A673 (cell line): ENCODE data around the gene NAALADL2.

Source experiments
- CTCF ChIP-seq: fragments of 300-800, 200-600 bp; sonication (generic); conservative IDR thresholded peaks from 2 replicates; pipeline ENCODE4 v1.5.1; 2017; ENCODE audit warnings: low read depth, mild to moderate bottlenecking, antibody characterized with exemption, low read length, moderate library complexity, mixed read lengths
- EZH2 ChIP-seq: fragments of 200-600 bp; sonication (generic); IDR thresholded peaks from 2 replicates; pipeline ENCODE4 v1.6.1; 2017; ENCODE audit warnings: borderline replicate concordance, low read depth, mild to moderate bottlenecking, mixed read lengths, antibody characterized with exemption, low read length; ENCODE audit not compliant: poor library complexity, severe bottlenecking

- TF ChIP-seq CTCF (no peak), EZH2 (no peak)
Measured at GRCh38 chr3:175199961-175200360, 340.8 kb downstream of the NAALADL2 start.
